Glomerular visceral epithelial cell (primary cell): ENCODE measurements around the gene NEK10.
"Not testable (repeated sequence)": the region's sequence is repeated elsewhere in the genome, so short reads cannot be mapped to it uniquely, and the experiment has no call there.

Experiments
- DNase-seq: peaks from one replicate; pipeline ENCODE4 v3.0.0-alpha.2; 2016; ENCODE audit errors: extremely low spot score

Gene NEK10

GRCh38 chr3:27352047-27352446 lies 17.1 kb downstream of the NEK10 start:
- DNase-seq = no peak

- DNase-seq = no peak
Measured at GRCh38 chr3:27349832-27350231, 19.4 kb downstream of the NEK10 start.

DNA sequence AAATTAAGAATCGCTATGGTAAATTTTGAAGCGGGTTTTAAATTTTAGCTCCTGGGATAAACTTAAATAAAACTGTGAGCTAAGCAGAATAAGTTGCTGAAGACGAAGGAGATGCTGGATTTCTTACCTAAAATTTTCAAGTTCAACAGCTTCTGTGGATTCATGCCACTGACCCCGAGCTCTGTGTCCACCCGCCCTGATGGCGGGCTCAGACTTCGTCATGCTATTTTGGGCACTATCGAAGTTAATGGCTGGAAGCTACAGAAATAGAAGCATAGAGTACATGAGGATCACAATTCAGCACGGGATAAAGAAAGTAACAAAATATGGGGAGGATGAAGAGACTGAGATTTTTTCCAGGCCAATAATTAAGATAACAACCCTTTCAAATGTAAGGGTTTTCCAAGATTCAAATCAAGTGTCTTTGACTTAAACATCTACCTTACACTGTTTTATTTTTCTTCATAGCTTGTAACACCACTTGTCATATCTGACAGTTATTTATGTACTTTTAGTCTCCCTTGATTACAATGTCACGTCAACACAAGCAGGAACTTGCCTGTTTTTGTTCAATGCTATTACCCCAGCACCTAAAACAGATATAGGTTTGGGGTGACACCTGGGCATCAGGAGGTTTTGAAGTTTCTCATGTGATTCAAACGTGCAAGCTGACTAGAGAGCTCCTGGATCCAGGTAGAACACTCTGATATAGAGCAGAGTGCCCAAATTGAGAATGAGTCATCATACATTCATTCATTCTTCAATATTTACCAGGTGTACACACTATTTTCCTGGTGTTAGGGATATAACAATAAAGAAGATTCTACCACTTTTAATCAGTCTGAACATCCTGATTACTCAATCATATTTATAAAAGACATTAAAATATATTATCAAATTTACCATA lies 23.0 kb downstream of the NEK10 start:
- no peak for DNase-seq

DNA sequence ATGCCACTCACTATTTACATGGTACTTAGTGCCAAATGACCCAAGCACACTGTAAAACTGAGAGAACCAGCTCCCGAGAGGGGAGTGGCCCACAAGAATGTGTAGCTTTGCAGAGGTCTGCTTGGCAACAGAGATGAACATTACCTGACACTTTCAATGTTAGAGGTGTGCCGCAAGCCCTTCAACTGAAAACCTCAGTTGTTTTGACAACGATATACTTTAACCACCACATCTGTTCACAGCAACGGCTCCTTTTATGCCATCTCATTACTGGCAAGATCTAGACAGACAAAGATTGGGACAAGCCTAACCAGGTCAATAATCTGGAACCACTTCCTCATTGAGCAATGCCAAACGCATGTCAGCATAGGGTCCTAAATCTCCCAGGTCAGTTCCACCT lies 23.7 kb downstream of the NEK10 start:
- no peak for DNase-seq

DNA sequence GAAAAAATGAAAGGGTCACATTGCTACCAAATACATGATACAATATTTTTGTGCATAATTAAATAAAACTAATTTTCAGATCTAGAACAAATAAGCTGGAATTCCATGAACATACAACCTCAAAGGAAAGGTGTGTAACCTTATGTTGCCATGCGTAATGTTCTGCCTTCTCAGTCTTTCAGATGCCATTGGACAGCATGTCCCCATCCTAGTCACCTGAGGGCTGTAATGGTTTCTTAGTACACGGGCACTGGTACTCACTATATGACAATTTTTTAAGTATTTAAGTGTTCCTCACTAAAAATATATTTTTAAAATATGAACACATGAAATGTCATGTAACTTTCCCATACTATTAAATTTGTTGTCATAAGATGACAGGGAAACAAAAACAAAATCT lies 24.1 kb downstream of the NEK10 start:
- DNase-seq = no peak

GRCh38 chr3:27344192-27344591 lies 25.0 kb downstream of the NEK10 start:
- DNase-seq = no peak

GRCh38 chr3:27342267-27342666 lies 26.9 kb downstream of the NEK10 start:
- DNase-seq = no peak

GRCh38 chr3:27340534-27340933 lies 28.6 kb downstream of the NEK10 start:
- DNase-seq = no peak

DNA sequence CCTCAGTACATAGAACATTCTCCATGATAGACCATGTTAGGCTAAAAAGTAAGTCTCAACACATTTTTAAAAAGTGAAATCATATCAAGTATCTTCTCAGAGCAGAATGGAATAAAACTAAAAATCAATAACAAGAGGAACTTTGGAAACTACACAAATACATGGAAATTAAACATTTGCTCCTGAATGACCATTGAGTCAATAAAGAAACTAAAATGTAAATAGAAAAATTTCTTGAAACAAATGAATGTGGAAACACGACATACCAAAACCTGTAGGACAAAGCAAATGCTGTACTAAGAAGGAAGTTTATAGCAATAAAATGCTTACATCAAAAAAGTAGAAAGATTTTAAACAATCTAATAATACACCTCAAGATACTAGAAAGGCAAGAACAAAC lies 33.6 kb downstream of the NEK10 start:
- no peak for DNase-seq

- no peak for DNase-seq
Measured at GRCh38 chr3:27333843-27334242, 35.3 kb downstream of the NEK10 start.

- DNase-seq = not testable (repeated sequence)
Measured at GRCh38 chr3:27328982-27329762, 40.0 kb downstream of the NEK10 start.

- no peak for DNase-seq
Measured at GRCh38 chr3:27326629-27327545, 42.3 kb downstream of the NEK10 start.

DNA sequence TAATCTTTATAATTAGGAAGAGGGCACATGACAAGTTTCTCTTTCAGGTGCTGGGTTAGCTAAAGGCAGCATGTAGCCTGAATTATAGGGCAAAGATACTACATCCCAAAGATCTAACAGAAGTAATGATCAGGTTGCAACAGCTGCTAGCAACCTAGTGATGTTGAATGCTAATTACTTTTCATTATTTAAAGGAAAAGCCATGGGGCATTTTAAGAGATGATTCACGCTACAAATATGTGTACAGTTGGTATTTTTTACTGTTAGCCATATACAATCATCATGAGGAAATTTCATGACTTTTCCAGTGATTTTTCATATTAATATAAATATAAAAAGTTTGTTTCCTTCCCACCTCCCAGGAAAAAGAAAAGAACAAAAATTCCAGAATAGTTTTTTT lies 43.0 kb downstream of the NEK10 start:
- no peak for DNase-seq

DNA sequence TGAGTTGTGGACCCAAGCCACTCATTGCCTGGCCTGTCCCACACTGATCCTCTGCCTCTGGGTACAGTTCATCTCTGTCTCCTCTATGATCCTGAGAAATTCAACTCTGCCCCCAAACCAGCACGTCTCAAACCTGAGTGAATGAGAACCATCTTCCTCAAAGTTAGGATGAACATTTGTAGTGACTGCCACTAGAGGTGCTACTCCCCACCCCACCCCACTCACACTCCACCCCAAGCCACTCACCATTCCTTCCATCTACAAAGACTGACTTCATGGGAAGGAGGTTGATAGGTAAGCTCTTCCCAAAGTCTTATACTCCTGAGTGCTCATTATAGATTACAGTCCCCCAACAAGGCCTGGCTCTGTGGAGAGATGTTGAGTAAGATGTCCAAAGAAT lies 43.8 kb downstream of the NEK10 start:
- DNase-seq = no peak

DNA sequence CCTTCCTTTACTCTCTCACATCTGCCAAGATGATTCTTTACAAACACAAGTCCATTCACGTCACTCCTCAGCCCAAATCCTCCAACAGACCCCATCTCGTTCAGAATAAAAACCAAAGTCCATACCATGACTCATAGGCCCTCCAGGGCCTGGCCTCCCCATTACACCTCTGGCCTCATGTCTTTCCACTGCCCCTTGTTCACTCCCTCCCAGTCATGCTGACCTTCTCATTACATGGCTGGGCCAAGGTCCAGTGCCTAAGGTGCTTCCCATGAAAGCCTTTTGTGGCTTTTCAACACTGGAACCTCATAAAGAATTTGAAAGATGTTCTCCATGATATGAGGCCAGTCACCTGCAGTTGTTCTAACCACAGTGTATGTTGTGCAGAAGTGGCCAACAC lies 44.5 kb downstream of the NEK10 start:
- DNase-seq = no peak

DNA sequence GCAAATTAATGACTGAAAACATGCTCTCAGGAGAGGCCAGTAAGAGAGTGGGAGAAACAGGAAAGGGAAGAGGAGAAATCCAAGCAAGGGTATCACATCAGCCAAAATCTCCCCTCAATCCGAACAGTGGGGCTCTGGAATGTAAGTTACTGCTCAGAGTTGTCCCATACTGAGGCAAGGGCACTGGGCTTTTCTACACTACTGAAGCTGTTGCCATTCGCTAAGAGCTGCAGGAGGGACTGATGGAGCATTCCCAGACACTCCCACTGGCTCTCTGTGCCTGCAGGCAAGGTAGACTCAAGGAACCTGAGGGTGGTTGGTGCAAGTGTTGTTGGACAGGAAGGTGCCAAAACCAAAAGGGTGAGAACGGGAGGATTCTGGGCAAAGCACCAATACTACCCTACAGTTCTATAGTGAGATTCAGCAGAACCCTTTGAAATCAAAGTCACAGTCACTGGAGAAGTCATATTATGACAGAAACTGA lies 46.1 kb downstream of the NEK10 start:
- DNase-seq = no peak

- no peak for DNase-seq
Measured at GRCh38 chr3:27322634-27323033, 46.5 kb downstream of the NEK10 start.

GRCh38 chr3:27319847-27320526 lies 49.2 kb downstream of the NEK10 start:
- no peak for DNase-seq

DNA sequence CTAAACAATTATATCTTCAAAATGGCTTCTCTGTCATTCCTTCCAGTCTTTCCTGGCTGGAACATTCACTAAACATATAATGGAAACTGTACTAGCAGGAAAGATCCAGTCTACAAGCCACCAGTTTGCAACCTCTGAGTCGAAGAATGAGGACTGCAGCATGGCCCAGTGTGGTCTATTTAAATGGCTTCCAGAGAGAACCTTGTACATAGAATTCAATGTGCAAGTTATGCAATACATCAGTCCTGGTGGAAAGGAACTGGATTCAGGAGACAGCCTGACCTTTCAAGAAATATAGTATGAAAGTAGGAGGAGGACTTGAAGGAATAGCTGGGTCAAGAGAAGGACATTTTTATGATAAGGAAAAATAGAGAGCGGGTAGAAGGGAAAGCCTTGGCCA lies 49.9 kb downstream of the NEK10 start:
- no peak for DNase-seq

DNA sequence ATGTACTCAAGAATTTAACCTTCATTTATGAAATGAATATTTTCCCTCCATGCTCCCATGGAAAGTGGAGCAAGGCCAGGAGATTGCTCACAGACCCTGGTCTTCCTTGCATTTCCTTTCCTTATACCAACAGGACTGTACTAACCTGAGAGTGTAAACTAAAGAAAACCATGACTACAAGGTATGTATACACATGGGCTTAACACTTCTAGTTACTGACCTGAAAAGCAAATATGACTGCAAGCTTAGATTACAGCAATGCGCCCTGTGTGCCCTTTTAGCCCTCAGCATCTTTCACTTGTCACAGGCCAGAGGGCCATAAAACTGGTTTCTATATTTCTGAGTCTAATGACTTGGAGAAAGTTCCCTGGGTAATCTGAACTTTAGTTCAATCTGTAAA lies 52.1 kb downstream of the NEK10 start:
- no peak for DNase-seq

DNA sequence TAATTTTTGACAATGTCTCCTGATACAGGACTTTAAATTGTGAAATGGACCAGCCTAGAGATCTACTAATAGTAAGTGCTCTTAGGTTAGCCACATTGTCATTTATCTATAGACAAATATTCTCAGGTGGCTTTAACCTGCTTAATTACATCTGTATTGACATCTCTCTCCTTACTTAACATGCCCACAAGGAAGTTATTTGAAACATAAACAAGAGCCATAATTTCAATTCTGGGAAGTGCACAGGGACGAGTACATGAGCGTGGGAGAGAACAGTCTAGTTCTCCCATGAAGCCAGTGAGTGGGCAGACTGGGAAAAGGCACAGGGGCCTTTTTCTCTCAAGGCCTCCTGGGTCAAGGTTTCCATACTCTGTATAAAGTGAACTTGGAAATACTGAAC lies 54.2 kb downstream of the NEK10 start:
- no peak for DNase-seq
